ENCODE measurements around the gene HPSE2.

DNA sequence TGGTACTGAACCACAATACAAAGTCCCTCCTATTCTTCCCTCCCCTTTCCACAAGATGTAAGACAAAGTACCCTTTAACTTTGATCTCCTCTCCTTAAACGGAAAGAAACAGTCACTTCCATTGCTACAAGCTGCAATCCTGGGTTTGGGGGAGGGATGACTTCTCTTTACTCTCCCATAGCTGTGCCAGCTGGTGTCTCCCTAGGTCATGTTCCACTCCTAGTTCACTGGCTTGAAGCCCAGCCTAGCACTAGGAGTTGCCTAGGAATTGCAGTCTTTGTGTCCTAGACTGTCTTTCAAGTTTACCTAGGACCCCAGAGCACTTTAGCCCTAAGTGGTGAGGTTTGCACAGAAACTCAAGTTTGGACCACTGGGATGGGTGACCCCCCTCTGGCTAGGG, 311.1 kb downstream of the HPSE2 start:
- TF ChIP-seq, protein P1, sequence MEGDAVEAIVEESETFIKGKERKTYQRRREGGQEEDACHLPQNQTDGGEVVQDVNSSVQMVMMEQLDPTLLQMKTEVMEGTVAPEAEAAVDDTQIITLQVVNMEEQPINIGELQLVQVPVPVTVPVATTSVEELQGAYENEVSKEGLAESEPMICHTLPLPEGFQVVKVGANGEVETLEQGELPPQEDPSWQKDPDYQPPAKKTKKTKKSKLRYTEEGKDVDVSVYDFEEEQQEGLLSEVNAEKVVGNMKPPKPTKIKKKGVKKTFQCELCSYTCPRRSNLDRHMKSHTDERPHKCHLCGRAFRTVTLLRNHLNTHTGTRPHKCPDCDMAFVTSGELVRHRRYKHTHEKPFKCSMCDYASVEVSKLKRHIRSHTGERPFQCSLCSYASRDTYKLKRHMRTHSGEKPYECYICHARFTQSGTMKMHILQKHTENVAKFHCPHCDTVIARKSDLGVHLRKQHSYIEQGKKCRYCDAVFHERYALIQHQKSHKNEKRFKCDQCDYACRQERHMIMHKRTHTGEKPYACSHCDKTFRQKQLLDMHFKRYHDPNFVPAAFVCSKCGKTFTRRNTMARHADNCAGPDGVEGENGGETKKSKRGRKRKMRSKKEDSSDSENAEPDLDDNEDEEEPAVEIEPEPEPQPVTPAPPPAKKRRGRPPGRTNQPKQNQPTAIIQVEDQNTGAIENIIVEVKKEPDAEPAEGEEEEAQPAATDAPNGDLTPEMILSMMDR (IDR thresholded peaks at IDR 0.05; ENCODE audit: low read depth, low read length) = no peak
- TF ChIP-seq EZH2phosphoT487 (IDR thresholded peaks at IDR 0.05; ENCODE audit: low read depth) = no peak
